Subcutaneous adipose tissue (tissue), 4 donors: ENCODE results near the gene CTXN3. TPM values are rescaled to one million over a fixed set of nuclear protein-coding genes. Genes with fewer than 3 reads are reported as not detected.

Source experiments
- CTCF ChIP-seq: fragments of 450-650 bp; IDR thresholded peaks from one replicate; pipeline ENCODE4 v1.5.1; 2016; ENCODE audit warnings: low read depth, mild to moderate bottlenecking, control low read depth, antibody characterized with exemption, moderate library complexity
- total RNA-seq, 4 donors: library from RNA; depleted of rRNA; stranded (reverse); fragments of >200 nt; gene quantifications; one replicate each; pipeline ENCODE4 v1.1.0, GENCODE V29; 2016

The CTXN3 gene
- total RNA-seq, 4 donors from 2014 or later: not detected

- TF ChIP-seq CTCF: no peak
Observed at GRCh38 chr5:127608077-127608660, 40.7 kb upstream of the CTXN3 start.

GRCh38 chr5:127609011-127609410 lies 39.9 kb upstream of the CTXN3 start:
- TF ChIP-seq CTCF: no peak

- no peak for TF ChIP-seq CTCF
Observed at GRCh38 chr5:127609957-127610356, 38.9 kb upstream of the CTXN3 start.

- no peak for TF ChIP-seq CTCF
Observed at GRCh38 chr5:127612441-127613141, 36.3 kb upstream of the CTXN3 start.

- TF ChIP-seq CTCF: no peak
Observed at GRCh38 chr5:127615916-127616315, 33.0 kb upstream of the CTXN3 start.

- TF ChIP-seq CTCF: no peak
Observed at GRCh38 chr5:127619908-127620479, 28.9 kb upstream of the CTXN3 start.

GRCh38 chr5:127621601-127622325 lies 27.1 kb upstream of the CTXN3 start:
- TF ChIP-seq CTCF: no peak
